Immature natural killer cell (primary cell): ENCODE measurements around the gene AATF. TPM values are rescaled to one million over a fixed set of nuclear protein-coding genes. Genes with fewer than 3 reads are reported as not detected.
A peak's percentile ranks its signal among the peaks of the same experiment; 100 is the strongest.

Source experiments
- DNase-seq, 3 donors: peaks; one replicate each; pipeline ENCODE4 v3.0.0; 2022; ENCODE audit warnings: mixed read lengths in 1 of 3
- H3K27ac Mint-ChIP-seq, 6 donors: one replicate each; pipeline ENCODE4 v1.8.0; 2020; ENCODE audit warnings: mixed read lengths in 6 of 6, mild to moderate bottlenecking in 5 of 6, inconsistent platforms in 4 of 6, moderate library complexity in 3 of 6
- H3K27me3 Mint-ChIP-seq, 3 donors: one replicate each; pipeline ENCODE4 v1.8.0; 2020 to 2021; ENCODE audit warnings: low read depth in 3 of 3, mild to moderate bottlenecking in 3 of 3, mixed read lengths in 3 of 3, moderate library complexity in 3 of 3, inconsistent platforms in 1 of 3
- H3K36me3 Mint-ChIP-seq, 3 donors: one replicate each; pipeline ENCODE4 v1.8.0; 2020; ENCODE audit warnings: mixed read lengths in 3 of 3, inconsistent platforms in 2 of 3, mild to moderate bottlenecking in 2 of 3
- H3K4me1 Mint-ChIP-seq, 2 donors: one replicate each; pipeline ENCODE4 v1.8.0; 2020; ENCODE audit warnings: inconsistent platforms in 2 of 2, mild to moderate bottlenecking in 2 of 2, mixed read lengths in 2 of 2, moderate library complexity in 1 of 2
- H3K4me3 Mint-ChIP-seq, 5 donors: one replicate each; pipeline ENCODE4 v1.8.0; 2020; ENCODE audit warnings: mild to moderate bottlenecking in 5 of 5, mixed read lengths in 5 of 5, inconsistent platforms in 3 of 5, moderate library complexity in 3 of 5
- H3K9me3 Mint-ChIP-seq, 6 donors: one replicate each; pipeline ENCODE4 v1.8.0; 2020; ENCODE audit warnings: mild to moderate bottlenecking in 6 of 6, mixed read lengths in 6 of 6, inconsistent platforms in 4 of 6, moderate library complexity in 3 of 6
- polyA plus RNA-seq, 3 donors: library from polyadenylated mRNA; unstranded; fragments of 300-500 nt; fragmentation: Illumina TruSeq; gene quantifications; one replicate each; pipeline ENCODE4 v1.2.3, GENCODE V29; 2021

Gene AATF
- polyA plus RNA-seq, 3 donors from 2014 or later: 54.2 to 109 (median 61.0) TPM

DNA sequence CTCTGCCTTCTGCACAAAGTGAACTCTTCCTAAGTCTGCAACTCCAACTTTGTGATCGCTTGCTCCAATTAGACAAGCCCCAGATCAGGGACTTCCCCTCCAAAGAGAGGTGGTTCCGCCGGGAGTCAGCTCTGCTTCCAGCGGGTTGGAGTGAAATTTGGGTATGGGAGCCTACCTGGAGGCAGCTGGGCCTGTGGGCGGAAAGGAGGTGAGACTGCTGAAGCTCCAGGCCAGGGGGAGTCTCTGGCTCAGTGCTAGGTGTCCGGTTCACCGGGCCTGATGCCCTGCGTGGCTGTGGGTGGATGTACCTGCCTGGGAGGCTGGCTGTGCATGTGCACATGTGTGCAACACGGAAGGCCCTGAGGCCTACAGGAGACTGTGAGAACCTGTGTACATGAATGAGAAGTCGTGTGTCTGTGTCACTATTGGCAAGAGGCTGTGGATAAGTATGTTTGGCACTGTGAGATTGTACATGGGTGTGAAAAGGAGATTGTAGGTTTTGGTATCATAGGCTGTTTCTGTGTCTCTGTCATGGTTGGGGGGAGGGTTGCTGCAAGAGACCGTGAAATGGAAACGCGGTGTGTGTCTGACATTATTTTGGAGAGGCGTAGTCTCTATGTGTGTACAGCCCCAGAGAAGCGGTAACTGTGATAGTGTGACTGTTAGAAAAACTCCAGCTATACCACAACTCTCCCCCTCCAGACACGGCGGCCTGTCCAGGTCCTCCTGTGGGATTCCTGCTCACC, 7.3 kb upstream of the AATF start:
- Mint-ChIP-seq H3K9me3 (peaks cover 0 to 4% (median 0%) of the 10 kb centered on the region in 6 donors), H3K4me3 (peak overlapping the region; percentile 31 to 56 (median 49)), H3K27me3 (peaks cover 47 to 76% (median 66%) of the 10 kb centered on the region in 3 donors), H3K36me3 (no peaks in the 10 kb centered on the region), H3K27ac (peak overlapping the region in 1 of 6 donors; percentile 41), H3K4me1 (peaks cover 29 to 39% of the 10 kb centered on the region in 2 donors)
- no peak for DNase-seq

DNA sequence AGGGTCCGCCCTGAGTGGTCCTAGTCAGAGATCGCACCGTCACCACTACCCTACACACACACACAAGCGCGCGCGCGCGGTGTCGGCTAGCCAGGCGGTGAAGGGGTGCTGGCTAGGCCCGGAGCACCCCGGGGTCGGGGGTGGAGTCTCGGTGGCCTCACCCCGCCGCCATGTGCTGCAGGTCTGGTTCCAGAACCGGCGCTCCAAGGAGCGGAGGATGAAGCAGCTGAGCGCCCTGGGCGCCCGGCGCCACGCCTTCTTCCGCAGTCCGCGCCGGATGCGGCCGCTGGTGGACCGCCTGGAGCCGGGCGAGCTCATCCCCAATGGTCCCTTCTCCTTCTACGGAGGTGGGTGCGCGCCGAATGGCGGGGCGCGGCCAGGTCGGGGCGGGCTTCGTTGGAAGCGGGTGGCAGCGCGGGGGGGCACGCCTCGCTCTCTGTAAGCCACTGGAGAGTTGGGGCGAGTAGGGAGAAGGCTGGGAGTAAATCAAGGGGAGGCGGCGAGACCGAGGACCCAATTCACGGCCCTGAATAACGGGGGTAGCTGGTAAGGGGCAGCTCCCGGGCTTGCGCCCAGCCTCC, 6.6 kb upstream of the AATF start:
- Mint-ChIP-seq H3K4me3 (peak overlapping the region; percentile 31 to 56 (median 49)), H3K4me1 (peaks cover 25 to 35% of the 10 kb centered on the region in 2 donors), H3K27ac (no peak overlapping the region)

DNA sequence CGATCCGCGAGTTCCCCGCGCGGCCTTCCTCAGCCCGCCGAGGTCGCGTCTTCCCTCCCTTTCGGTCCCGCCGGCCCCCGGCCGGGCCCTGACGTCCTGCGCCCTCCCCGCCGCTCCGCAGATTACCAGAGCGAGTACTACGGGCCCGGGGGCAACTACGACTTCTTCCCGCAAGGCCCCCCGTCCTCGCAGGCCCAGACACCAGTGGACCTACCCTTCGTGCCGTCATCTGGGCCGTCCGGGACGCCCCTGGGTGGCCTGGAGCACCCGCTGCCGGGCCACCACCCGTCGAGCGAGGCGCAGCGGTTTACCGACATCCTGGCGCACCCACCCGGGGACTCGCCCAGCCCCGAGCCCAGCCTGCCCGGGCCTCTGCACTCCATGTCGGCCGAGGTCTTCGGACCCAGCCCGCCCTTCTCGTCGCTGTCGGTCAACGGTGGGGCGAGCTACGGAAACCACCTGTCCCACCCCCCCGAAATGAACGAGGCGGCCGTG, 6.1 kb upstream of the AATF start:
- Mint-ChIP-seq H3K4me3 (peak overlapping the region in 4 of 5 donors; percentile 24 to 44 (median 29)), H3K27ac (no peak overlapping the region), H3K27me3 (peaks cover 55 to 72% (median 69%) of the 10 kb centered on the region in 3 donors), H3K4me1 (peaks cover 20 to 32% of the 10 kb centered on the region in 2 donors), H3K9me3 (peaks cover 0 to 4% (median 0%) of the 10 kb centered on the region in 6 donors), H3K36me3 (peaks cover 0 to 4% (median 0%) of the 10 kb centered on the region in 3 donors)
- peak in 2 of 3 donors; percentile 42 to 48 for DNase-seq

More for the DNA sequence above, 6.6 kb upstream of the AATF start:
- no peak for DNase-seq
- H3K9me3 Mint-ChIP-seq: peaks cover 0 to 4% (median 0%) of the 10 kb centered on the region in 6 donors
- H3K27me3 Mint-ChIP-seq: peaks cover 53 to 73% (median 69%) of the 10 kb centered on the region in 3 donors
- H3K36me3 Mint-ChIP-seq: peaks cover 0 to 4% (median 0%) of the 10 kb centered on the region in 3 donors

DNA sequence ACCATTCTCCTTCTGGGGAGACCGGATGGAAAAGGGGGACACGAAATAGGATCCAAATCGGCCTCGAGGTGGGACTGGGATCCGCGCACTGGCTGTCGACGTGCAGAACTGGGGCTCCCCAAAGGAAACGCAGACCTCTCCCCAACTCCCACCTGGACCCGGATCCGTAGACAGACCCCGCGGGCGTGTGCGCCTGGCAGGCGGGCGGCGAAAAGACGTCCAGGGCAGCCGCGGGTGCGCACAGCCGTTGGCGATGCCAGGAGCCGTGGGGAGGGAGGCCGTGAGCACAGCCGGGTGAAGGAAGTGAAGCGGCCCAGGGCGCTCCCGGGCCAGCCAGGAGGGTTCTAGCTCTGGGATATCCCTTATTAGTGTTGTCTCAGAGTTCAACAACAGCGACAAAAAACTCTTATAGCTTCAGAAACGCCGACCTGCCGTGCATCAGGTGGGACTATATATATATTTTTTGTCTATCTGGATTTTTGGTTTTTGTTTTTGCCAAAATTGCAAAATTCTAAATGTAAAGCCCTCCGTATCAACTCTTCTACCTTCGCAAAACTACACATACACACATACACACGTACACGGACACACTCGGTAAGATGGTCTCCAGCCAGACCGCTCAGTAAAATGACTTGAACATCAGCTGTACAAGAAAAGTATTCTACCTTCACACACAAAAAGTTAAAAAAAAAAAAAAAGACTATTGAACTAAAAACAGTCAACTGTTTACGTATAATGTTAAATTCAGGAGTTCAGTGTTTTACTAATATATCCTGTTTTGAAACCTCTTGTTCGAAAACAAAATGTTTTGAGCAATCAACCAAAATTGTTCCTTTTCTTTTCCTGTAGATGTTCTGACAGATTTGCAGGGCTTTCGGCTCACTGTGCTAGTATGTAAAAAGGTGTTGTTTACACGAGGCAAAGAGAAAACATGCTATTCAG, 5.2 kb upstream of the AATF start:
- peaks cover 0 to 4% (median 0%) of the 10 kb centered on the region in 3 donors for H3K36me3 Mint-ChIP-seq
- H3K9me3 Mint-ChIP-seq: peaks cover 0 to 4% (median 0%) of the 10 kb centered on the region in 6 donors
- no peak for DNase-seq
- H3K4me1 Mint-ChIP-seq: peaks cover 22 to 34% of the 10 kb centered on the region in 2 donors
- H3K4me3 Mint-ChIP-seq: peak overlapping the region; percentile 7 to 50 (median 44)
- no peak overlapping the region for H3K27ac Mint-ChIP-seq
- peaks cover 57 to 71% (median 65%) of the 10 kb centered on the region in 3 donors for H3K27me3 Mint-ChIP-seq

- Mint-ChIP-seq H3K36me3 (peaks cover 0 to 4% (median 0%) of the 10 kb centered on the region in 3 donors), H3K9me3 (peaks cover 0 to 4% (median 0%) of the 10 kb centered on the region in 6 donors), H3K4me1 (peaks cover 28 to 35% of the 10 kb centered on the region in 2 donors), H3K27ac (no peak overlapping the region), H3K27me3 (peaks cover 54 to 69% (median 63%) of the 10 kb centered on the region in 3 donors), H3K4me3 (peak overlapping the region in 1 of 5 donors; percentile 14)
- no peak for DNase-seq
Observed at GRCh38 chr17:36944553-36944952, 4.2 kb upstream of the AATF start.

DNA sequence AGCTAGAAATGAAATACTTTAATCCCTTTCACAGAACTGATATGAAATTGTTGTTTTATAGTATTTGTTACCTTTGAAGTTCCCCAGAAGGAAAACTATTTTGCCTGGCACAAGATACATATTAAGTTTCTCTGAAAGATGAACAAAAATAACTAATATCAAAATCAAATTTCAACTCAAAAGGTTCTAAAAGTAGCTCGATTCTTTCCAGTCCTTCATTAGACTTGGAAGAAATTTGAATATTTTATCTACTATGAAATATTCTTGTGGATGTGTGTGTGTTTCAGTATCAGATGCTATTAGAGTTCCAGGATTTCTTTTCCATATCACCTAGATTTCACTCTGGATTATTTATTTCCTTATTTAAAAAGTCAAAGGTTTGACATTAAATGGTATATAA, 3.6 kb upstream of the AATF start:
- Mint-ChIP-seq H3K9me3 (peaks cover 0 to 4% (median 0%) of the 10 kb centered on the region in 6 donors), H3K27ac (no peak overlapping the region), H3K36me3 (peaks cover 0 to 4% (median 0%) of the 10 kb centered on the region in 3 donors), H3K4me1 (peaks cover 34 to 41% of the 10 kb centered on the region in 2 donors), H3K27me3 (peaks cover 50 to 64% (median 57%) of the 10 kb centered on the region in 3 donors), H3K4me3 (no peak overlapping the region)
- no peak for DNase-seq

- Mint-ChIP-seq H3K36me3 (peaks cover 0 to 10% (median 0%) of the 10 kb centered on the region in 3 donors), H3K9me3 (peaks cover 0 to 4% (median 0%) of the 10 kb centered on the region in 6 donors), H3K4me1 (peaks cover 41 to 50% of the 10 kb centered on the region in 2 donors), H3K27ac (no peak overlapping the region), H3K27me3 (peaks cover 40 to 56% (median 47%) of the 10 kb centered on the region in 3 donors), H3K4me3 (no peak overlapping the region)
- DNase-seq: no peak
Observed at GRCh38 chr17:36945959-36946725, 2.6 kb upstream of the AATF start.

DNA sequence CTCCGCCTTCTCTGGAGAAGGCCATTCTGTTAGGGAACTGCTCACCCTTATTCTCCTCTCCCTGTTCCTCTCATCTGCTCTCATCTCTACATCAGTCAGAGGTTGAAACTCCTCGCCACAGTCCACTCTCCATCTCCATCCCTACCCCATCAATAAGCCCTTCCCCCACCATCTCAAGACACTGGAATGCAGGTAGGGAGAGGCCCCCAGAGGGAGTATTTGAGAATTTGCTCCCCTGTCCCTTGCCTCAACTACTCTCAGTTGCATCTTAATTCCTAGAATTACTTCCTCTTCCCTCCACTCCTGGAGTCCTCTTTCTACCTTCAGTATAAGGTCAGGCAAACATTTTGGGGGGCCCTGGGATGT, 2.0 kb upstream of the AATF start:
- H3K36me3 Mint-ChIP-seq: peaks cover 0 to 10% (median under 1%) of the 10 kb centered on the region in 3 donors
- H3K27ac Mint-ChIP-seq: no peak overlapping the region
- DNase-seq: no peak
- H3K4me3 Mint-ChIP-seq: no peak overlapping the region
- H3K9me3 Mint-ChIP-seq: peaks cover 0 to 4% (median 0%) of the 10 kb centered on the region in 6 donors
- H3K4me1 Mint-ChIP-seq: peaks cover 38 to 50% of the 10 kb centered on the region in 2 donors
- peaks cover 35 to 51% (median 41%) of the 10 kb centered on the region in 3 donors for H3K27me3 Mint-ChIP-seq

- H3K27me3 Mint-ChIP-seq: peaks cover 35 to 49% (median 38%) of the 10 kb centered on the region in 3 donors
- H3K9me3 Mint-ChIP-seq: peaks cover 0 to 4% (median 0%) of the 10 kb centered on the region in 6 donors
- H3K4me3 Mint-ChIP-seq: peak overlapping the region; percentile 93 to 98 (median 95)
- H3K36me3 Mint-ChIP-seq: peaks cover 6 to 22% (median 15%) of the 10 kb centered on the region in 3 donors
- no peak for DNase-seq
- H3K4me1 Mint-ChIP-seq: peaks cover 50 to 63% of the 10 kb centered on the region in 2 donors
- H3K27ac Mint-ChIP-seq: peak overlapping the region; percentile 90 to 97 (median 94)
Observed at GRCh38 chr17:36947922-36948716, 635 bp upstream of the AATF start.

DNA sequence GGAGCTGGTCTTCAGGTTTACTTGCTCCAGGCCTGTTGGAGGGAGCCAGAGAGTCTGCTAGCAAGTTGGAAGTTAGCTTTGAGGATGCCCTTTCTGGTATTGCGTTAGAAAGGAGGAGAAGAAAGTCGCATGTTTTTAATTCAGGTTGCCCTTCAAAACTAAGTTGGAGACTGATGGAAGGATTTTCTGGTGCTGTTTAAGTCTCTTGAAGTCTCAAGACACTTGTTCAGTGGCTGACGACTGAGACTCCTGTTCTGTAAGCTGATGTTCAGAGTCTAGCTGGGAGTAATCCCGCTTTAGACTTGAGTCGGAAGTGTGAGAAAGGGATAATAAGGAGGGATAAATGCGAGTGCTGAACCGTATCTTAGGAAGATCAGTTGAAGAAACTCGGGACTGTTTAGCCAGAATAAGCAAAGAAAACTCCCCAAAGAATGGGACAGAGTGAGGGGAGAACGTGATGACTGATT, 740 bp downstream of the AATF start:
- DNase-seq: no peak
- H3K27me3 Mint-ChIP-seq: peaks cover 27 to 38% (median 27%) of the 10 kb centered on the region in 3 donors
- peaks cover 55 to 67% of the 10 kb centered on the region in 2 donors for H3K4me1 Mint-ChIP-seq
- peak overlapping the region; percentile 90 to 94 (median 92) for H3K27ac Mint-ChIP-seq
- H3K36me3 Mint-ChIP-seq: peaks cover 10 to 27% (median 22%) of the 10 kb centered on the region in 3 donors
- no peaks in the 10 kb centered on the region for H3K9me3 Mint-ChIP-seq
- peak overlapping the region; percentile 93 to 98 (median 95) for H3K4me3 Mint-ChIP-seq

- Mint-ChIP-seq H3K9me3 (no peaks in the 10 kb centered on the region), H3K36me3 (peaks cover 12 to 31% (median 24%) of the 10 kb centered on the region in 3 donors), H3K4me3 (peak overlapping the region; percentile 93 to 98 (median 95)), H3K27ac (peak overlapping the region in 5 of 6 donors; percentile 90 to 94 (median 93)), H3K4me1 (peaks cover 57 to 70% of the 10 kb centered on the region in 2 donors), H3K27me3 (peaks cover 22 to 33% (median 22%) of the 10 kb centered on the region in 3 donors)
- no peak for DNase-seq
Observed at GRCh38 chr17:36950027-36950426, 1.3 kb downstream of the AATF start.
